GM12878 (cell line): ENCODE results near the gene RPS6KA3. TPM values are rescaled to one million over a fixed set of nuclear protein-coding genes. Genes with fewer than 3 reads are reported as not detected.

ENCODE experiments used
- BACH1 ChIP-seq: fragments of 450-650 bp; IDR thresholded peaks from 2 replicates; pipeline ENCODE4 v1.6.1; 2017; ENCODE audit warnings: mild to moderate bottlenecking, borderline replicate concordance
- EP300 ChIP-seq, 2 experiments: fragments of 150-350 bp in 1 of 2; IDR thresholded peaks; 2 replicates each; pipeline ENCODE4 v1.6.1; 2011 to 2012; ENCODE audit warnings: low read depth in 2 of 2, low read length in 2 of 2, borderline replicate concordance in 1 of 2, improper control_type of control experiment in 1 of 2, inconsistent platforms in 1 of 2; ENCODE audit not compliant: control insufficient read depth in 1 of 2
- NRF1 ChIP-seq: conservative IDR thresholded peaks from 2 replicates; pipeline ENCODE4 v1.6.1; 2011; ENCODE audit warnings: mild to moderate bottlenecking, low read depth, low read length, improper control_type of control experiment
- ZNF217 ChIP-seq: fragments of 450-650 bp; IDR thresholded peaks from 2 replicates; pipeline ENCODE4 v1.6.1; 2017; ENCODE audit warnings: antibody characterized with exemption, mild to moderate bottlenecking
- polyA plus RNA-seq, 11 experiments: library from polyadenylated mRNA; depleted of rRNA in 4 of 11; unstranded in 6 of 11; stranded (reverse) in 5 of 11; fragments of >200 nt; fragmentation: Nextera tagmentation in 4 of 11; fragmentation: Illumina TruSeq in 1 of 11; extraction: Ambion mirVana in 4 of 11; extraction: Trizol in 1 of 11; gene quantifications; 1 replicate in 1 of 11; 2 replicates in 10 of 11; pipeline versions ENCODE4 v1.2.1 to v1.2.3, GENCODE V29; 2011 to 2016; ENCODE audit warnings: inconsistent platforms in 2 of 11, missing spikeins in 2 of 11, low read depth in 1 of 11
- total RNA-seq, 4 experiments: library from RNA; depleted of rRNA in 3 of 4; stranded (reverse); fragments of >200 nt in 3 of 4; fragmentation: Illumina TruSeq in 1 of 4; extraction: Trizol in 1 of 4; gene quantifications; 2 replicates each; pipeline versions ENCODE4 v1.2.1 to v1.2.3, GENCODE V29; 2013 to 2021
- TF ChIP-seq, protein P1 (sequence below): IDR thresholded peaks from 2 replicates; pipeline ENCODE4 v1.6.1; 2012; ENCODE audit warnings: mild to moderate bottlenecking, low read depth, low read length
- TF ChIP-seq, protein P2 (sequence below): fragments of 150-350 bp; IDR thresholded peaks from 2 replicates; pipeline ENCODE4 v1.6.1; 2016; ENCODE audit warnings: low read depth, low read length
- TF ChIP-seq, protein P3 (sequence below): IDR thresholded peaks from 2 replicates; pipeline ENCODE4 v1.6.1; 2012; ENCODE audit warnings: low read depth, low read length, improper control_type of control experiment

Gene RPS6KA3
- total and polyA plus RNA-seq, 10 of the 15 experiments (the other 5 are each of a cell fraction or from before 2014, with no cell fraction given) = 2.8 to 35.6 (median 15.8) TPM

DNA sequence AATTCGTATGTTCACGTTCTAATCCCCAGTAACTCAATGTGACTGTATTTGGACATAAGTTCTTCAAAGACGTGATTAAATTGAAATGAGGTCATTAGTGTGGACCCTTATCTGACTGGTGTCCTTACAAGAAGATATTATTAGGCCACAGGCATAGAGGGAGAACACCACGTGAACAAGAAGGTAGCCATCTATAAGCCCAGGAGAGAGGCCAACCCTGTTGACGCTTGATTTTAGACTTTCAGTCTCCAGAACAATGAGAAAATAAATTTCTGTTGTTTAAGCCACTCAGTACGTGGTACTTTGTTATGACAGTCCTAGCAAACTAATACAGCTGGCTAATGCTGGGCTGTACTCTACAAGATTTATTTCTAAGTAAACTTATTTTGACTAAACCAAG, 123.6 kb downstream of the RPS6KA3 start (continued):
- TF ChIP-seq, protein P1, sequence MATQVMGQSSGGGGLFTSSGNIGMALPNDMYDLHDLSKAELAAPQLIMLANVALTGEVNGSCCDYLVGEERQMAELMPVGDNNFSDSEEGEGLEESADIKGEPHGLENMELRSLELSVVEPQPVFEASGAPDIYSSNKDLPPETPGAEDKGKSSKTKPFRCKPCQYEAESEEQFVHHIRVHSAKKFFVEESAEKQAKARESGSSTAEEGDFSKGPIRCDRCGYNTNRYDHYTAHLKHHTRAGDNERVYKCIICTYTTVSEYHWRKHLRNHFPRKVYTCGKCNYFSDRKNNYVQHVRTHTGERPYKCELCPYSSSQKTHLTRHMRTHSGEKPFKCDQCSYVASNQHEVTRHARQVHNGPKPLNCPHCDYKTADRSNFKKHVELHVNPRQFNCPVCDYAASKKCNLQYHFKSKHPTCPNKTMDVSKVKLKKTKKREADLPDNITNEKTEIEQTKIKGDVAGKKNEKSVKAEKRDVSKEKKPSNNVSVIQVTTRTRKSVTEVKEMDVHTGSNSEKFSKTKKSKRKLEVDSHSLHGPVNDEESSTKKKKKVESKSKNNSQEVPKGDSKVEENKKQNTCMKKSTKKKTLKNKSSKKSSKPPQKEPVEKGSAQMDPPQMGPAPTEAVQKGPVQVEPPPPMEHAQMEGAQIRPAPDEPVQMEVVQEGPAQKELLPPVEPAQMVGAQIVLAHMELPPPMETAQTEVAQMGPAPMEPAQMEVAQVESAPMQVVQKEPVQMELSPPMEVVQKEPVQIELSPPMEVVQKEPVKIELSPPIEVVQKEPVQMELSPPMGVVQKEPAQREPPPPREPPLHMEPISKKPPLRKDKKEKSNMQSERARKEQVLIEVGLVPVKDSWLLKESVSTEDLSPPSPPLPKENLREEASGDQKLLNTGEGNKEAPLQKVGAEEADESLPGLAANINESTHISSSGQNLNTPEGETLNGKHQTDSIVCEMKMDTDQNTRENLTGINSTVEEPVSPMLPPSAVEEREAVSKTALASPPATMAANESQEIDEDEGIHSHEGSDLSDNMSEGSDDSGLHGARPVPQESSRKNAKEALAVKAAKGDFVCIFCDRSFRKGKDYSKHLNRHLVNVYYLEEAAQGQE = no peak
- TF ChIP-seq ZNF217 = no peak
- TF ChIP-seq EP300 (IDR thresholded peaks at IDR 0.05; ENCODE audit: borderline replicate concordance in 1 of 2, control insufficient read depth in 1 of 2, low read depth in 2 of 2, low read length in 2 of 2) = no peak
- no peak for TF ChIP-seq NRF1
- TF ChIP-seq, protein P2, sequence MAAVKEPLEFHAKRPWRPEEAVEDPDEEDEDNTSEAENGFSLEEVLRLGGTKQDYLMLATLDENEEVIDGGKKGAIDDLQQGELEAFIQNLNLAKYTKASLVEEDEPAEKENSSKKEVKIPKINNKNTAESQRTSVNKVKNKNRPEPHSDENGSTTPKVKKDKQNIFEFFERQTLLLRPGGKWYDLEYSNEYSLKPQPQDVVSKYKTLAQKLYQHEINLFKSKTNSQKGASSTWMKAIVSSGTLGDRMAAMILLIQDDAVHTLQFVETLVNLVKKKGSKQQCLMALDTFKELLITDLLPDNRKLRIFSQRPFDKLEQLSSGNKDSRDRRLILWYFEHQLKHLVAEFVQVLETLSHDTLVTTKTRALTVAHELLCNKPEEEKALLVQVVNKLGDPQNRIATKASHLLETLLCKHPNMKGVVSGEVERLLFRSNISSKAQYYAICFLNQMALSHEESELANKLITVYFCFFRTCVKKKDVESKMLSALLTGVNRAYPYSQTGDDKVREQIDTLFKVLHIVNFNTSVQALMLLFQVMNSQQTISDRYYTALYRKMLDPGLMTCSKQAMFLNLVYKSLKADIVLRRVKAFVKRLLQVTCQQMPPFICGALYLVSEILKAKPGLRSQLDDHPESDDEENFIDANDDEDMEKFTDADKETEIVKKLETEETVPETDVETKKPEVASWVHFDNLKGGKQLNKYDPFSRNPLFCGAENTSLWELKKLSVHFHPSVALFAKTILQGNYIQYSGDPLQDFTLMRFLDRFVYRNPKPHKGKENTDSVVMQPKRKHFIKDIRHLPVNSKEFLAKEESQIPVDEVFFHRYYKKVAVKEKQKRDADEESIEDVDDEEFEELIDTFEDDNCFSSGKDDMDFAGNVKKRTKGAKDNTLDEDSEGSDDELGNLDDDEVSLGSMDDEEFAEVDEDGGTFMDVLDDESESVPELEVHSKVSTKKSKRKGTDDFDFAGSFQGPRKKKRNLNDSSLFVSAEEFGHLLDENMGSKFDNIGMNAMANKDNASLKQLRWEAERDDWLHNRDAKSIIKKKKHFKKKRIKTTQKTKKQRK = no peak
- no peak for TF ChIP-seq BACH1
- TF ChIP-seq, protein P3, sequence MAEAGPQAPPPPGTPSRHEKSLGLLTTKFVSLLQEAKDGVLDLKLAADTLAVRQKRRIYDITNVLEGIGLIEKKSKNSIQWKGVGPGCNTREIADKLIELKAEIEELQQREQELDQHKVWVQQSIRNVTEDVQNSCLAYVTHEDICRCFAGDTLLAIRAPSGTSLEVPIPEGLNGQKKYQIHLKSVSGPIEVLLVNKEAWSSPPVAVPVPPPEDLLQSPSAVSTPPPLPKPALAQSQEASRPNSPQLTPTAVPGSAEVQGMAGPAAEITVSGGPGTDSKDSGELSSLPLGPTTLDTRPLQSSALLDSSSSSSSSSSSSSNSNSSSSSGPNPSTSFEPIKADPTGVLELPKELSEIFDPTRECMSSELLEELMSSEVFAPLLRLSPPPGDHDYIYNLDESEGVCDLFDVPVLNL = no peak
